Measurements from ENCODE around the gene HOXD10. TPM values are rescaled to one million over a fixed set of nuclear protein-coding genes. Genes with fewer than 3 reads are reported as not detected.

HOXD10 gene
- total RNA-seq, 1 donor from 2014 or later, result not detected

- H3K9me3 Mint-ChIP-seq, result peaks cover 17% of the 10 kb centered on the region
- TF ChIP-seq EZH2 (IDR thresholded peaks at IDR 0.05), result no peak
- no peak for TF ChIP-seq CTCF (IDR thresholded peaks at IDR 0.05)
- TF ChIP-seq EZH2phosphoT487 (IDR thresholded peaks at IDR 0.05), result no peak
- no peak overlapping the region for H3K27ac ChIP-seq
- H3K36me3 ChIP-seq, result no peaks in the 10 kb centered on the region
- H3K36me3 Mint-ChIP-seq, result peaks cover 6% of the 10 kb centered on the region
- H4K20me1 ChIP-seq (ENCODE audit: low read depth), result peaks cover 91% of the 10 kb centered on the region
- no peaks in the 10 kb centered on the region for H3F3A ChIP-seq (ENCODE audit: low read depth)
- H3K27ac Mint-ChIP-seq, result no peak overlapping the region
- H3K9ac ChIP-seq, result no peak overlapping the region
- H3K4me3 Mint-ChIP-seq, result no peak overlapping the region
- no peaks in the 10 kb centered on the region for H3K79me2 ChIP-seq (ENCODE audit: low read depth)
- peaks cover 100% of the 10 kb centered on the region for H3K27me3 ChIP-seq
- no peaks in the 10 kb centered on the region for H3K4me1 Mint-ChIP-seq
- DNase-seq (ENCODE audit: low spot score), result no peak
- H3K4me3 ChIP-seq, result no peak overlapping the region
- H3K4me1 ChIP-seq, result no peaks in the 10 kb centered on the region
- H3K27me3 Mint-ChIP-seq (ENCODE audit: insufficient read depth, low read depth), result peaks cover 89% of the 10 kb centered on the region
- H2AFZ ChIP-seq (replicated peaks), result no peak overlapping the region
- no peak overlapping the region for H3K4me2 ChIP-seq
- no peaks in the 10 kb centered on the region for H3K9me3 ChIP-seq (ENCODE audit: low read depth)
These were observed 714 bp downstream of the HOXD10 start for GRCh38 chr2:176117162-176117822.

GRCh38 chr2:176117823-176118371 is 1.3 kb downstream of the HOXD10 start:
- Histone ChIP-seq H3K36me3 (no peaks in the 10 kb centered on the region), H3K27me3 (peaks cover 100% of the 10 kb centered on the region), H3K4me1 (no peaks in the 10 kb centered on the region), H3K27ac (no peak overlapping the region), H3K9ac (no peak overlapping the region), H2AFZ (replicated peaks) (no peak overlapping the region), H3K9me3 (ENCODE audit: low read depth) (no peaks in the 10 kb centered on the region), H3F3A (ENCODE audit: low read depth) (no peaks in the 10 kb centered on the region), H4K20me1 (ENCODE audit: low read depth) (peaks cover 90% of the 10 kb centered on the region), H3K79me2 (ENCODE audit: low read depth) (no peaks in the 10 kb centered on the region), H3K4me2 (no peak overlapping the region), H3K4me3 (no peak overlapping the region)
- DNase-seq (ENCODE audit: low spot score), result no peak
- Mint-ChIP-seq H3K4me3 (peak overlapping the region; percentile 53), H3K27ac (no peak overlapping the region), H3K27me3 (ENCODE audit: insufficient read depth, low read depth) (peaks cover 87% of the 10 kb centered on the region), H3K36me3 (peaks cover 6% of the 10 kb centered on the region), H3K9me3 (peaks cover 17% of the 10 kb centered on the region), H3K4me1 (no peaks in the 10 kb centered on the region)
- no peak for TF ChIP-seq EZH2 (IDR thresholded peaks at IDR 0.05)
- no peak for TF ChIP-seq EZH2phosphoT487 (IDR thresholded peaks at IDR 0.05)
- TF ChIP-seq CTCF (IDR thresholded peaks at IDR 0.05), result no peak

GRCh38 chr2:176118601-176119339 is 2.2 kb downstream of the HOXD10 start:
- peaks cover 100% of the 10 kb centered on the region for H3K27me3 ChIP-seq
- no peak overlapping the region for H3K4me2 ChIP-seq
- Mint-ChIP-seq H3K9me3 (peaks cover 18% of the 10 kb centered on the region), H3K27ac (no peak overlapping the region), H3K36me3 (peaks cover 6% of the 10 kb centered on the region), H3K4me3 (peak overlapping the region; percentile 0), H3K4me1 (peaks cover 4% of the 10 kb centered on the region), H3K27me3 (ENCODE audit: insufficient read depth, low read depth) (peaks cover 84% of the 10 kb centered on the region)
- H3K79me2 ChIP-seq (ENCODE audit: low read depth), result no peaks in the 10 kb centered on the region
- no peaks in the 10 kb centered on the region for H3K36me3 ChIP-seq
- H3K9me3 ChIP-seq (ENCODE audit: low read depth), result no peaks in the 10 kb centered on the region
- peaks cover 88% of the 10 kb centered on the region for H4K20me1 ChIP-seq (ENCODE audit: low read depth)
- no peaks in the 10 kb centered on the region for H3K4me1 ChIP-seq
- H3K9ac ChIP-seq, result no peak overlapping the region
- H3F3A ChIP-seq (ENCODE audit: low read depth), result no peaks in the 10 kb centered on the region
- no peak overlapping the region for H3K27ac ChIP-seq
- H2AFZ ChIP-seq (replicated peaks), result no peak overlapping the region
- H3K4me3 ChIP-seq, result no peak overlapping the region
- TF ChIP-seq EZH2phosphoT487 (IDR thresholded peaks at IDR 0.05) (peak; percentile 78), EZH2 (IDR thresholded peaks at IDR 0.05) (peak; percentile 81), CTCF (IDR thresholded peaks at IDR 0.05) (peak; percentile 75)
- peak; percentile 82 for DNase-seq (ENCODE audit: low spot score)
